HG03039 (cell line): ENCODE results near the gene CHD6.

Source experiments
- ATAC-seq: cut with Tn5 transposase; IDR thresholded peaks from one replicate; pipeline ENCODE4 v1.9.1; 2021; ENCODE audit warnings: mild to moderate bottlenecking, moderate library complexity; ENCODE audit not compliant: unreplicated experiment

The CHD6 gene

DNA sequence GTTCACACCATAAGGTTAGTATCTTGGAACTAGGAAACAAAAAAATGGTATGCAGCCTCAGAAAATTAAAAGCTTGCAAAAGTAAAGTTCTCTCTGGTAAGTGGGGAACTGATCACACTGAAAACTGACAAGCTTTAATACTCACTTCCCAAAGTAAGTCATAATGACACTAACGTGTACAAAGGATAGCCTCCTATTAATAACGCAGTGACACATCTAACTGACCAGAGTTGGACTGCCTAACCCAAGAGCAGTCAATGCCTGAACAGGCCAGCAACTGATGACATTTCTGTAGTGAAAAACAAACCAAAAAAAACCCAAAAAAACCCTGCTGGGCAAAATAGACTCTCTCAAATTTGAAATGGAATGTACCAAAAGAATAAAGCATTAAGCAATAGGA, 30.7 kb downstream of the CHD6 start:
- ATAC-seq: no peak

DNA sequence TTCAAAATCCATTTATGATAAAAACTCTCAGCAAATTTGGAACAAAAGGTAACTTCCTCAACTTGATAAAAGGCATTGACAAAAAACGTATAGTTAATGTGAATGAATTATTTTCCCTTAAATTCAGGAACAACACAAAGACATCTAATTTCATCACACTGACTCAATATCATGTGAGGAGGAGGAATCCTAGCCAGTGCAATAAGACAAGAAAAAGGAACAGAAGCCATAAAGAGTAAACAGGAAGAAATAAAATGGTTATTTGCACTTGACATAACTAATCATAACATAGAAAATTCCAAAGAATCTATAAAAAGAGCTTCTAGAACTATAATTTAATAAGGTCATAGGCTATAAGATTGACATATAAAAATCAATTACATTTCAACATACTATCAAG, 31.4 kb downstream of the CHD6 start:
- no peak for ATAC-seq

DNA sequence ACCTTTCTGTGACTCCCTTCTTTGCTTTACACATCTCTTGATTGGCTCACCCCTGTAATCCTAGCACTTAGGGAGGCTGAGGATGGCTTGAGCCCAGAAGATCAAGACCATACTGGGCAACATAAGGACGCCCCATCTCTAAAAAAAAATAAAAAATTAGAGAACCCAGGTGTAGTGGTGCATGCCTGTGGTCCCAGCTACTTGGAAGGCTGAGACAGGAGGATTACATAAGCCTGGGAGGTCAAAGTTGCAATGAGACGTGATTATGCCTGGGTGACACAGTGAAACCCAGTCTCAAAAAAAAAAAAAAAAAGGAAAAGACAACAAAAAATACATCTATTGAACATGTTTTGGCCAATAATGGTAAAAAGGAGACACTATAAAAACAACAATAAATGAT, 37.8 kb downstream of the CHD6 start:
- ATAC-seq: no peak

DNA sequence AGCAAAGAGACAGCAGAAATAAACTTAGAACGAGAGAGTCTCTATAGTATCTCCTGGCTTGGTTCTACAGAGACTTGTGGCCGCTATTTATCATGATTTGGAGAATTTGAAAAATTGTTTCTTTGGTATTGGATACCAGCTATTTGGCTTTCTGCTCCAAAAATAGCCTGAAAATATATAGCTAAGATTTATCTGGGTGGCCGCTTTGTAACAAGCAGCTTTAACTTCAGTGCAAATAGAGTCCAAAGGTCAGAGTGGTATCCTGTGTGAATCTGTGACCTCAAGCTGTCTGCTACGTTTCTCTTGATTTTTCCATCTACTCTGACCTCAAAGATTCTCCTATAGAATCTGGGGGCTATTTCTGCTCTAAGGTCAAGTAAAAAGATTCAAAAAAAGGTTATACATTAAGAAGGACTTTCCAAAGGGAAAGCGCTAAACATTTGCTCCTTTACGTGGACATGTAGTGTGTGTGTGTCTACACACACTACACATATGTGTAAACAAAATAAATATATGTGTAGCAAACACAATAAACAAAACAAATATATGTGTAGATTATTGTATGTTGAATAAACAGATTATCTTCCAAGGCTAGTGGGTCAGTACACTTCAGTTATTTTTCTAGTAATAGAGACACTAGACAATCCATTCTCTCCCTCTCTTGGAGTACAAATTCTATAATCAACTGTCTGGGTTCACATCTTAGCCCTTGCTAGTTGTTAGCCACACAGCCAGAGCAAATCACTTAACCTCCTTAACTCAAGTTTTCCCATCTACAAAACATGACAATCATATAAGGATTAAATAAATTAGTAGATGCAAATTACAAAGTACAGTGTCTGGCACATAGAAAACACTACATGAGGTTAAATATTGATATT, 40.8 kb downstream of the CHD6 start:
- no peak for ATAC-seq

DNA sequence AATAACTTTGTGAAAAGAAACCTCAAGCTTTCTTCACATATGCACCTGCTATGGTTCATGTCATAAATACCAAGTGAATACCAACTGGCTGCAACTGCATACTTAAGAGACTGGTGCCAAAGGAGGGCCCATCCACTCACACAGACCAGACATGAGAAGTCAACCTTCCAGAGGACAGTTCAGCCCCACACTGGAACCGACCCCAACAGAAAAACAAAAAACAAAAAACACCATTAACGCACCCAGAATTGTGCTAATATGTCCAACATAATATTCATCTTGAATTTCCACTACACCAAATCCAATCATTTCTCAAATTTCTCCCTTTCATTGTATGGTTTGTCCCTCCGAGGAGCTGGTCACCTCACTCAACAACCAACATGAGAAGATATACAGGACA, 42.8 kb downstream of the CHD6 start:
- ATAC-seq: no peak

DNA sequence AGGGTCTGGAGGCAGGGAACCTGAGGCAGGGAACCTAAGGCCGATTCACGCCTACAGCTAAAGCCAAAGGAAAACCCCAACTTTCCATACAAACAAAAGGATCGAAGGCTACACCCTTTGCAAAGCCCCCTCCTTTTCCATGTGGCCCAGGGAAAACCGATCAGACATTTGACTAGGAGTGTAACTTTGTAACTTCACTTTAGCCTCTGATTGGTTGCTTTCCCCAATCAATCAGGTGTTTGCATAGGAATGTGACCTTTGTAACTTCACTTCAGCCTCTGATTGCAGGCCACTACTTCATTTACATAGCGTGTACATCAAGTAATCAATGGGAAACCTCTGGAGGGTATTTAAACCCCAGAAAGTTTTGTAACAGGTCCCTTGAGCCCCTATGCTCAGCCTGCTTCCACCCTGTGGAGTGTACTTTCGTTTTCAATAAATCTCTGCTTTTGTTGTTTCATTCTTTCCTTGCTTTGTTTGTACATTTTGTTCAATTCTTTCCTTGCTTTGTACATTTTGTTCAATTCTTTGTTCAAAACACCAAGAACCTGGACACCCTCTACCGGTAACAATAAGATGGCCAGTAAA, 43.3 kb downstream of the CHD6 start:
- ATAC-seq: no peak

DNA sequence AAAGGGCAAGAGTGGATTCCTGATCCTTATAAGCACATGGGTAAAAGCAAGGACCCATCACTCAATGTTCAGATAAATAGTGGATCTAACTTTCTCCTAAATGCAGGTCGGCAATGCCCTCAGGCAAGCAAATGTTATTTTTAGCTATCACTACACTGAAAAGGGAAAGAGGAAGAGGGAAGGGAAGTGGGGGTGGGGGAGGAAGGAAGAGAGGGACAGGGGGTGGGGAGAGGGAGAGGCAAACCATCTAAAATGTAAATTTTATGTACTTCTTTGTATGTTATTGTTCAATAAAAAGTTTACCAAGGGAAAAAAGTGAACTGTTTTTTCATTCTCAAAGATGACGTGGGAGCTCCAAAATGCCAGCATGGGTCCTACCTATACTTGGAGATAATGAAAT, 44.2 kb downstream of the CHD6 start:
- no peak for ATAC-seq

DNA sequence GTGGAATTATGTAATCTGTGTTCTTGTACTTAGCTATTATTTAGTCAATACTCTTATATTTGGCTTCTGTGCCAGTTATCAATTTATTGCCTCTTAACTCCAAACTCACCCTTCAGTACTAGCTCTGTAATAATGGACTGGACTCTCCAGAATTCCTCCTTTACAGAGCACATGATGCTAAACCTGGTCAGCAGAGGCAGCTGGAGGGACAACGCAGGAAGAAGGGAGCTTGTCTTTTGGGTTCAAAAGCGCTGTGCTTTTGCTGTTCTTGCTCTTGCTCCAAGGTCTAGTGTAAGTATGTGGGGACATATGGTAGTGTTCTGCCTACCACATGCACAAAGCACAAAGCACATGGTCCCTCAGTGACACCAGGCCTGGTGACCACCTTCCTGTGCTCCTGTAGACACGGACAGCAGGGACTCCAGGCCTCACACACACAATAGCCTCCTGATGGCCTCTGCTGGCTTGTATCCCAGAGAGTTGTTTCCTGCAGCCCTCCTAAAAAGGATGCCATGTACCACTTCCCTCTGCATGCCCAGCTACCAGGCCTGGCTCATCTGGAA, 46.1 kb downstream of the CHD6 start:
- ATAC-seq: no peak

DNA sequence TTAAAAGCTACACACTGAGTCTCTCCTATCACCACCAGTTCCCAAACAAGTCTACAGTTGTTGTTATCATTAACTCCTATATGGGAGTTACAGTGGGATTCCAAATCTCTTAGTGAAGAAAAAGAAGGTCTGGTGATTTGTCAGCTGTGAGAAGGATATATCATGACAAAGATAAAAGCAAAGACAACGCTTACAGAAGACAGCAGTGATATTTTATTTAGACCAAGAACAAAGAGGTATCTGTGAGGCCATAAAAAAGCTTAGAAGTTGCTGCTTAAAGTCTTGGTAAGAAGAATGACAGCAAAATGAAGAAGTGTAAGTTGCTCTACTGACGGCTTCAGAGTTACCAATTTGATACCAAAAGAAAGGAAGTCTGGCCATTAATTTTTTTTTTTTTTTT, 47.2 kb downstream of the CHD6 start:
- no peak for ATAC-seq

DNA sequence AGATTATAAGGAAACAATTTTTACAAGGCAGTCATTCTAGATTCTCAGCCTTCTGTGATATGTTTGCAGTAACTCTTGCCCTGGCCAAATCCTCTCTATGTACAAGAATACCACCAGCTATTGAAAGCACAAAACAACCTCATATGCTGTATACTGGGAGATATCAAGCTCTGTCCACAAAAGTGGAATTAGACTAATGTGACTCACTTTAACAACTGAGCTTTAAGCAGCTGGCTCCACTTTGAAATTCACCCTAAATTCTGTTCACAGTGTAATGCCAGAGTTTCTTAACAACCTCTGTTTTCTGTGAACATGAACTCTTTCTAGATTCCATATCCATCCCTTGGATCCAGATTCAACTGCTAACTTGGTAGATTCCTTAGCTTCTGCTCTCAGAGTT, 47.6 kb downstream of the CHD6 start:
- ATAC-seq: no peak

DNA sequence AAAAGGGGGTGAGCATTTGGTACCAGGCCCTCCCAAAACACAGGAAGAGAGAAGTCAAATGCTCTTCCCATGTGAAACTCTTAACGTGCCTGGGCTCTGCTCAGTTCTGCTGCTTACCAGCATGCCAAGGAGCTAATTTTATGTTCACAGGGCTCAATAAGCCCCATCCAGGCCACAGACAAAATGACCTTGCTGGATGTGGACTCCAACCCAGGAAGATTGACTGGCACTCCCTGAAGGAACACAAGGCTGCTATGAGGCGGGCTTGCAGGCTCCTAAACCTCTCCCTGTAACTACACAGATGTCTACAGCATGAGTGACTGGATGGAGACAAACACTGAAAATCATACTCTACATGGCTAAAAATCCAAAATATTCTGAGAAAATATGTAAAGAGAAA, 50.6 kb downstream of the CHD6 start:
- no peak for ATAC-seq

DNA sequence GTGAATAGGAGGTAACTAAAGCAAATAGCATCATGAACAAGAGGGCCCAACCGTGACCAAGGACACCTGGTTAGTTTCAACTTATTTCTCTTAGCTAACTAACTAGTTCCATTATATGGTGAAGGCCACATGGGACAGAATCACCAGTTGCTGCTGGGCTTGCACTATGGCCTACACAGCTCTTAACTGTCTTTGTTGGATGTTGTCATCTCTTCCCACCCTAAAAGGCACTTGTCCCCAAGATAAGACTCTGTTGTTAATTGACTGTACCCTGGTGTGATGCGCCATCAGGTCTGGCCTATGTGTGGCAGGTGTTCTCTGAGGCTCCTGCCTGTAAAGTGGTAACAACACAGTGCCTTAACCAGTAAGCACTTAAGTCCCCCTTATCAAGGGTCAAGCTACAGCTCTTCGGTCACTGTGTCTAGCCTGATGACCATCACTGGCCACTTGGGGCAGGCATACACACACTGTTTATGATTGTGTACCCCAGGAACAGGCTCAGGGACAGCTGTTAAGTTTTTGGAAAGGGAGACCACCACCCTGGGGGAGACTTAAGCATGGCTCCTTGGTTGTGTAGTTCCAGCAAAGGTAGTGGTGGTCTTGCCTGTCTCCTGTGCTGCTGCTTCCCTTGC, 51.2 kb downstream of the CHD6 start:
- no peak for ATAC-seq

DNA sequence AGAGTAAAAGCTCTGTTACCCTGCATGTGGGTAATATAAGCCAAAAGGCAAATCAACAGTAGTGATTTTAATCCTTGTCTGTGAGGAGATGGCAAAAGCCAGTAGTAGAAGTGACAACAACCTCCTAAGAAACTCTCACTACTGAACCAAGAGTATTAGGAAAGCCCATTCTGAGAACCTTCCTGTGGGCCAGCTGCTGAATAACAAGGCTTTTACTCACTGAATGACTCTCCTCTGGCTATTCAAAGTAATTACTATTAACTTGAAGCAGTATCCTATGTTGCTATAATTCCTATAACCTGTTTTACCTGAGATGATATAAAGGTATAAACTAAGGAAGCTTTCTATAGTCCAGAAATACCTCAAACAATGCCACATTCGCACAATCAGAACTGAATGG, 55.1 kb downstream of the CHD6 start:
- no peak for ATAC-seq

DNA sequence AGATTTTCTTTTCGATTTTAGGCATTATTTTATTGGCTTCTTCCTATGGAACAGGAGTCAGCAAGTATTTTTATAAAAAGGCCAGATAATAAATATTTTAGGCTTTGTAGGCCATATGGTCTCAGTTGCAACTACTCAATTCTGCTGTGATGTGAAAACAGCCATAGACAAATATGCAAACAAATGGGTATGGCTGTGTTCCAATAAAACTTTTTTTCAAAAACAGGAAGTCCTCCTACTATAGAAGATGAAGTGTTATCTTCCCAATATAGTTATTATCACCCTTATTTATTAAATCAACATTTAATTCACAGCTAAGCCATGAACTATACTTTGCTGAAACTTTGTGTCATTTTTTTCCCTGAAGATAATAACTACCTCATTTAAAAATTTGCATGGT, 57.2 kb downstream of the CHD6 start:
- no peak for ATAC-seq

DNA sequence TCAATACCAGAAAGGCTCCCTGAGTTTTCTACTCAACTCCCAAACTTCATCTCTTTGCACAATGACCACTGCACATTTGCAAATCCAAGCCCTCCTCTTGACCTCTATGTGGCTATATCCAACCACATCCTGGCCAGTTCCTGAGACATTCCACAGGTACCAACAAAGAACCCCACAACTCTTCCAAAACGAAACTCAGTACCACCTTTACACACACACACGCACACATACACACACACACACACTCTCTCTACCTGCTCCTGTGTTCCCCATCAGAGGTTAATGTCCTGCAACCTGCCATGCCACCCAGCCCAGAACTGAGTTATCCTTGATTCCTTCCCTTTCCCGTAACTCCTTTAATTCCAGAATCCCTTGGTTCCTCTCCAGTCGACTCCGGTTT, 58.5 kb downstream of the CHD6 start:
- ATAC-seq: no peak

DNA sequence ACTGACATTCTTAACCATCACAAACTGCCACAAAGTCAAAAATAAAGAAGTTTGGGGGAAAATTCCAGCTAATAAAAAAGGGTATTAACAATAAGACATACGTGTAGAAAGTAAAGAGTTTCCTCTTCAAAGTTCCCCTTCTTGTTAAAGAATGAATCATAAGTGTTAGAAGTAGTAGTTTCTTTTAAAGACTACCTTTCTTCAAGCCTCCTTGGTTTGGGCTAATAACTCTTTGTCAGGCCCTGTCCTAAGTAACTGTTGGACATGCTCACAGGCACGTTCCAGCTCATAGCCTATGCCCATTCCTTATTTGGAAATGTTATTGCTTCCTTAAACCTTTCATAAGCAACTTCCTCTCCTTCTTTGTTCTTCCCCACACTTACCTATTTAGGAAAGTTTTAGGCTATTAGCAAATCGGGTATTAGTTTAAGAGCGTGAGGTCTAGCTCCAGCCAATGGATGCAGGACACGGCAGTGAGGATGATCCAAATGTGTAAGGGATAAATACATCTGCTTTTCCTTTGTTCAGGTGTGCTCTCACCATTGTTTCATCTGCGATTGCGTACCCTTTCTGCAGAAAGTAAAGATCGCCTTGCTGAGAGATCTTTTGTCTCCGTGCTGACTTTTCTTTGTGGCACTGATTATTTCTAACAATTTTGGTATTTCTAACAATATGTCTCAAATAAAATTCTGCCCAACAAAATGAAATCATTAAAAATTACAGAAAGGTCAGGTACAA, 64.9 kb downstream of the CHD6 start:
- ATAC-seq: no peak

DNA sequence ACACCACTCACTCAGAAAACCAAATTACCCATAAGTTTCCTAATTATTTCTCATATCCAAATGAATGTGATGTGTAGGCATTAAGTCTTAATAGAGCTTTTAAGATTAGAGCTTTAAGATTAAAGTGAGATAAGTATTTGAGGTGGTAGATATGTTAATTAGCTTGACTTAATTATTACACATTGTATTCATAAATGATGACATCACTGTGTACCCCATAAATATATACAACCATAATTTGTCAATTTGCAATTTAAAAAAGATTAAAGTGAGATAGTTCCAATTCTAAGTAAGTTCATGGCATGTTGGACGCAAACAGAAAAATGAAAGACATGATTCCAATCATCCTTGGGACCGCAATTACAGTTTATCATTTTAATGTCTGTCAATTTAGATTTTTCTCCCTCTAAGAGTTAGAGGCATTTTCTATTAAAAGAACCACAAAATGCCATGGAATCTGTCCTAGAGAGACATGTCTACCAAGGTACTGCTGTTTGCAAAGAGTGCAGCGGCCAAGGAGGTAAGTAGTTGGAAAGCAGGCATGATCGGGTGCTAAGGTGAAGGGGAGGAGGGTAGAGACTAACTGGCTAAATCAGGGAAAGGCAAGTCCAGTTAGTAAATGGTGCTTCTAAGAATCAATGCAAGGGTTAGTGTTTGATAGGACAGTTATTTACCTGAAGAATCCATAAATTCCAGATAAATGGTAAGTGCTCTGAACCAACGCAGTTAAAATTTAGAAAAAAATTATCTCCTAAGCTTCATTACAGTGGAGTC, 65.7 kb downstream of the CHD6 start:
- no peak for ATAC-seq

DNA sequence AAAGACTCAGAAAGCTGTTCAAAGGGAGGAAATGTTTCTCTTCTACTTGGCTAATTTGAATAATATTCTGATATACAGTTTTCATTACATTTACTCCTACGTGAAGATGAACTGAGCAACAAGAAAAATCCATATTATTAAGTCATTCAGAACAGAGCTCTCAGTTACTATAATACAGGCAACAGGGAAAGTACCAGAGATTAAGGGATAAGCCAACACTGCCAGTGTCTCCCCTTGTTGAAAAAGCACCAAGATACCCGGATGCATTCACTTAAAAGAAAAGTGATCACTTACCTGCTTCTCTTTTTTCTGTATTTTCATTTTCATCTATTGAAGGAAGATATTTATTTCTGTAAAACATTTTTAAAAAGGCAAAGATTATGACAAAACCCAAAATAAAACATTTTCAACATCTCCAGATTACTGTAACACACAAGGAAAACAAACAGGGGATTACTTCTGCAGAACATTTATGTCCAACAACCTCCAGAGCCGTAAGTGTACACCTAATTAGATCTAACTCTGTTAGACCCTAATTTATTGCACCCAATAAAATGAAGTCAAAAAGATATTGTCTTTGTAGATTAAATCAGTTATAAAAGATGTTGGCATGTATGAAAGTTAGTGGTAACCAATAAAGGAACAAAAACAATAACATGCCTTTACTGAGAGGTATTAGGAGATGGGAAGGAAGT, 67.0 kb downstream of the CHD6 start:
- no peak for ATAC-seq

DNA sequence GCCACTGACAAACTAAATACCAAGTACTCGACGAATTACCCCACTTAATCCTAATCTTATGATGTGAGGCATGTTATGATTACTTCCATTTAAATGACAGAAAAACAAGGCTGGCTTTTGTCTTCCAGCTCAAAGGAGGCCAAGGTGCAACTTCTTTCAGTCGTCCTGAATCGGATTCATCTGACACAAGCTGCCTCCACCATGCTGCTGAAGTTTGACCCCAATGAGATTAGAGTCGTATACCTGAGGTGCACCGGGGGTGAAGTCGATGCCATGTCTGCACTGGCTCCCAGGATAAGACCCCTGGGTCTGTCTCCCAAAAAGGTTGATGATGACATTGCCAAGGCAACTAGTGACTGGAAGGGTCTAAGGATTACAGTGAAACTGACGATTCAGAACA, 71.0 kb downstream of the CHD6 start:
- no peak for ATAC-seq

DNA sequence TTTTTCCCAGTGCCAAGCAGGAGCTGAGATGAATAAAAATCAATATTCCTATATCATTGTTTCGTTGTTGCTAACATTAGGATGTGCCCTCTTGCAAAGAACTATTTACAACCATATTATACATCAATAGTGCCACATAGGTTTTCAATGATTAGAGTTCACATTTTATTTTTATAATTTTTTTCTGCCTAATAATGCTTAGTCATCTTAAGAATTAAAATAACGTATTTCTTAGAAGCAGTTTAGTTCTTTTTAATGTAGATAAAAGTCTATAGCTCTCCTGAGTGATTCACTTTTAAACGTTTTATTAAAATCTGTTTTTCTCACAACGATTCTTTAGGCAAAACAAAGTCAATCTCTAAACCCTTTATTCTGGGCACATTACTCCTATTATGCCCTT, 71.6 kb downstream of the CHD6 start:
- ATAC-seq: no peak
